Liver (tissue), 9 donors: Measurements from ENCODE around the gene GOSR2. TPM values are rescaled to one million over a fixed set of nuclear protein-coding genes. Genes with fewer than 3 reads are reported as not detected.
A peak's percentile ranks its signal among the peaks of the same experiment; 100 is the strongest.

Experiments used
- DNase-seq: peaks from one replicate; pipeline ENCODE4 v3.0.0-alpha.2; 2017; ENCODE audit warnings: low spot score
- H3K27ac ChIP-seq, 2 donors: one replicate each; pipeline ENCODE4 v1.7.0; 2013; ENCODE audit warnings: inconsistent platforms in 2 of 2, low read length in 2 of 2, control low read depth in 1 of 2, low read depth in 1 of 2, mild to moderate bottlenecking in 1 of 2
- H3K27me3 ChIP-seq, 4 donors: one replicate each; pipeline versions ENCODE4 v1.6.1 to v1.7.0; 2013; ENCODE audit warnings: low read length in 3 of 4, inconsistent platforms in 1 of 4, mild to moderate bottlenecking in 1 of 4, moderate library complexity in 1 of 4; ENCODE audit not compliant: control insufficient read depth in 4 of 4, insufficient read depth in 4 of 4
- H3K36me3 ChIP-seq, 4 donors: one replicate each; pipeline versions ENCODE4 v1.6.1 to v1.7.0; 2013; ENCODE audit warnings: low read length in 3 of 4, mild to moderate bottlenecking in 3 of 4, low read depth in 1 of 4, moderate library complexity in 1 of 4; ENCODE audit not compliant: control insufficient read depth in 4 of 4, insufficient read depth in 3 of 4
- H3K4me1 ChIP-seq, 4 donors: one replicate each; pipeline versions ENCODE4 v1.6.1 to v1.7.0; 2013; ENCODE audit warnings: low read length in 3 of 4, mild to moderate bottlenecking in 3 of 4, moderate library complexity in 1 of 4; ENCODE audit not compliant: control insufficient read depth in 4 of 4, insufficient read depth in 4 of 4
- H3K4me3 ChIP-seq, 3 donors: one replicate each; pipeline versions ENCODE4 v1.6.1 to v1.7.0; 2013; ENCODE audit warnings: low read length in 3 of 3, control low read depth in 1 of 3, low read depth in 1 of 3, mild to moderate bottlenecking in 1 of 3
- H3K9ac ChIP-seq, 2 donors: one replicate each; pipeline ENCODE4 v1.7.0; 2013; ENCODE audit warnings: low read length in 2 of 2, mild to moderate bottlenecking in 2 of 2, moderate library complexity in 2 of 2, control low read depth in 1 of 2, low read depth in 1 of 2
- H3K9me3 ChIP-seq, 4 donors: one replicate each; pipeline versions ENCODE4 v1.6.1 to v1.7.0; 2013; ENCODE audit warnings: low read length in 3 of 4; ENCODE audit not compliant: control insufficient read depth in 4 of 4
- ATF3 ChIP-seq: IDR thresholded peaks from 2 replicates; pipeline ENCODE4 v1.6.1; 2016; ENCODE audit warnings: antibody characterized with exemption
- CTCF ChIP-seq: fragments of 150-350 bp; IDR thresholded peaks from 2 replicates; pipeline ENCODE4 v1.5.1; 2017; ENCODE audit warnings: improper control_type of control experiment, low read depth, low read length; ENCODE audit not compliant: missing input control
- FOXA1 ChIP-seq: IDR thresholded peaks from 2 replicates; pipeline ENCODE4 v1.6.1; 2016; ENCODE audit warnings: antibody characterized with exemption
- FOXA2 ChIP-seq: IDR thresholded peaks from 2 replicates; pipeline ENCODE4 v1.6.1; 2016; ENCODE audit warnings: antibody characterized with exemption
- GABPA ChIP-seq, 2 donors: IDR thresholded peaks in 1 of 2; conservative IDR thresholded peaks in 1 of 2; 2 replicates each; pipeline ENCODE4 v1.6.1; 2016; ENCODE audit warnings: antibody characterized with exemption in 2 of 2, mild to moderate bottlenecking in 1 of 2, moderate library complexity in 1 of 2
- HNF4A ChIP-seq, 2 donors: conservative IDR thresholded peaks; 2 replicates each; pipeline ENCODE4 v1.6.1; 2016; ENCODE audit warnings: antibody characterized with exemption in 2 of 2, mild to moderate bottlenecking in 2 of 2
- HNF4G ChIP-seq: IDR thresholded peaks from 2 replicates; pipeline ENCODE4 v1.6.1; 2016; ENCODE audit warnings: antibody characterized with exemption
- NR2F2 ChIP-seq: IDR thresholded peaks from 2 replicates; pipeline ENCODE4 v1.6.1; 2016; ENCODE audit warnings: antibody characterized with exemption
- RAD21 ChIP-seq, 2 donors: IDR thresholded peaks; 2 replicates each; pipeline ENCODE4 v1.6.1; 2016; ENCODE audit warnings: antibody characterized with exemption in 2 of 2, mild to moderate bottlenecking in 2 of 2
- REST ChIP-seq: IDR thresholded peaks from 2 replicates; pipeline ENCODE4 v1.6.1; 2016; ENCODE audit warnings: antibody characterized with exemption, mild to moderate bottlenecking
- RXRA ChIP-seq, 2 donors: IDR thresholded peaks; 2 replicates each; pipeline ENCODE4 v1.6.1; 2017 to 2018; ENCODE audit warnings: antibody characterized with exemption in 2 of 2, mild to moderate bottlenecking in 1 of 2
- SP1 ChIP-seq: IDR thresholded peaks from 2 replicates; pipeline ENCODE4 v1.6.1; 2018; ENCODE audit warnings: antibody characterized with exemption, mild to moderate bottlenecking
- WGBS: extraction: QIAGEN DNeasy Blood & Tissue Kit; methylation state at CpG from one replicate; pipeline ENCODE4 v1.1.7; 2013; 5-methylcytosine and 5-hydroxymethylcytosine counted together
- polyA plus RNA-seq, 2 donors: library from polyadenylated mRNA; stranded (reverse) in 1 of 2; unstranded in 1 of 2; fragments of 200-250 nt in 1 of 2; fragments of >200 nt in 1 of 2; fragmentation: Nextera tagmentation in 1 of 2; extraction: Ambion mirVana in 1 of 2; gene quantifications; one replicate each; pipeline versions ENCODE4 v1.2.1 to v1.2.3, GENCODE V29; 2013 to 2015
- total RNA-seq, 2 donors: library from RNA; depleted of rRNA; stranded (reverse); fragments of >200 nt; gene quantifications; one replicate each; pipeline ENCODE4 v1.2.3, GENCODE V29; 2014
- donor health status: healthy.
- donor health status: healthy.
- donor health status: healthy.
- donor health status: healthy.
- donor health status: healthy.

Gene GOSR2
- total and polyA plus RNA-seq, 4 donors: 19.9 to 43.8 (median 21.0) TPM

- H3K4me1 ChIP-seq: peaks cover 7 to 12% (median 8%) of the 10 kb centered on the region in 4 donors
- H3K9me3 ChIP-seq: no peaks in the 10 kb centered on the region
- peak; percentile 83 for DNase-seq
- no peak overlapping the region for H3K27ac ChIP-seq
- H3K27me3 ChIP-seq: no peaks in the 10 kb centered on the region
- H3K36me3 ChIP-seq: peaks cover 7 to 41% (median 33%) of the 10 kb centered on the region in 4 donors
- 37% methylated on average over 7 of the region's 7 CpGs for WGBS
- TF ChIP-seq HNF4G (peak; percentile 23), RXRA (IDR thresholded peaks at IDR 0.05) (peak; percentile 29 to 61), NR2F2 (no peak), HNF4A (conservative IDR thresholded peaks at IDR 0.05) (peak; percentile 60 to 70), CTCF (peak; percentile 87), REST (no peak), FOXA1 (peak; percentile 24), ATF3 (peak; percentile 82), SP1 (peak; percentile 7), FOXA2 (no peak), GABPA (IDR thresholded peaks at IDR 0.05 in 1 of 2, conservative IDR thresholded peaks at IDR 0.05 in 1 of 2) (no peak), RAD21 (IDR thresholded peaks at IDR 0.05) (peak; percentile 97 to 98)
- H3K9ac ChIP-seq: no peak overlapping the region
- H3K4me3 ChIP-seq: no peak overlapping the region
These were observed 17.9 kb downstream of the GOSR2 start for GRCh38 chr17:46940692-46941404.

DNA sequence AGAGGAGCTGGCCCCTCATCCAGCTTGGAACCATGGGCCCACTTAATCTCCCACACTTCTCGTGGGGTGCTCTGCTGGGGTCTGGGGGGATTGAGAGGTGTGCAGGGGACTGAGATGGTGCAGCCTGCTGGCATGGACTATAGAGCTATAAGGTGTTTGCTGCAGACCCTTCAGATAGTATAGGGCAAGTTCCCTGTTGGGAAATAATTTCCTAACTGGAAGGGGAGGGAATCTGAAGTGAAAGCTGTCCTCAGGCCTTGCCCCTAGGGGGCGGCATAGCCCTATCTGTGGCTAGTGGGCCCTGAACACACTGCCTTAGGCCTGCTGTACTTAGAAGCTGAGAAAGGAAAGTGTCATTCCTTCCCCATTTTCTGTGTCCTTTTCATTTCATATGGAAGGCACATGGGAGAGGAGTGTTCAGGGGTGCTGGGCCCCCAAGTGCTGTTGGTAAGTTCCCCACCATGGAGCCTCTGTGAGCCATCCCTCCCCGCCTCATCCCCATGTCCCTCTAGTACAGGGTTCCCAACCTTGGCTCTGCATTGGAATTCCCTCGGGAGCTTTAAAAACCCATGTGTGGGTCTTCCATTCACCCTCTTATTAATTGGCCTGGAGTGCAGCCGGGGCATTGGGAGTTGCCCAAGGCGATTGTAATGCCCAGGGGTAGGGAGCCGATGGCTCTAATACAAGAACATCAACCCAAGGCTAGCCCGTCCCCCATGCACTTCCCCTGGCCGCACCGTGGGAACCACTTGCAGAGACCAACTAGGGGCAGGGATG lies 19.7 kb downstream of the GOSR2 start:
- Histone ChIP-seq H3K9ac (no peak overlapping the region), H3K36me3 (peaks cover 4 to 25% (median 20%) of the 10 kb centered on the region in 4 donors), H3K27me3 (no peaks in the 10 kb centered on the region), H3K9me3 (no peaks in the 10 kb centered on the region), H3K27ac (no peak overlapping the region), H3K4me3 (no peak overlapping the region), H3K4me1 (peaks cover 7 to 12% (median 8%) of the 10 kb centered on the region in 4 donors)
- DNase-seq: peak; percentile 68
- TF ChIP-seq ATF3 (no peak), HNF4A (conservative IDR thresholded peaks at IDR 0.05) (peak; percentile 27 to 36), CTCF (peak; percentile 86), RAD21 (IDR thresholded peaks at IDR 0.05) (peak; percentile 92 to 93)
- WGBS: 72% methylated on average over 10 of the region's 10 CpGs
